22Rv1 (cell line): ENCODE results near the gene PLXNA2.

Experiments
- H3K27ac ChIP-seq: fragments of 450-650 bp; 2 replicates; pipeline ENCODE4 v1.5.1; 2017
- ZFX ChIP-seq: fragments of 450-650 bp; IDR thresholded peaks from 2 replicates; pipeline ENCODE4 v1.6.1; 2017; ENCODE audit warnings: antibody characterized with exemption, borderline replicate concordance
- TF ChIP-seq, protein P1 (sequence below): fragments of 450-650 bp; IDR thresholded peaks from 2 replicates; pipeline ENCODE4 v1.5.1; 2017; ENCODE audit warnings: mild to moderate bottlenecking

PLXNA2 gene

DNA sequence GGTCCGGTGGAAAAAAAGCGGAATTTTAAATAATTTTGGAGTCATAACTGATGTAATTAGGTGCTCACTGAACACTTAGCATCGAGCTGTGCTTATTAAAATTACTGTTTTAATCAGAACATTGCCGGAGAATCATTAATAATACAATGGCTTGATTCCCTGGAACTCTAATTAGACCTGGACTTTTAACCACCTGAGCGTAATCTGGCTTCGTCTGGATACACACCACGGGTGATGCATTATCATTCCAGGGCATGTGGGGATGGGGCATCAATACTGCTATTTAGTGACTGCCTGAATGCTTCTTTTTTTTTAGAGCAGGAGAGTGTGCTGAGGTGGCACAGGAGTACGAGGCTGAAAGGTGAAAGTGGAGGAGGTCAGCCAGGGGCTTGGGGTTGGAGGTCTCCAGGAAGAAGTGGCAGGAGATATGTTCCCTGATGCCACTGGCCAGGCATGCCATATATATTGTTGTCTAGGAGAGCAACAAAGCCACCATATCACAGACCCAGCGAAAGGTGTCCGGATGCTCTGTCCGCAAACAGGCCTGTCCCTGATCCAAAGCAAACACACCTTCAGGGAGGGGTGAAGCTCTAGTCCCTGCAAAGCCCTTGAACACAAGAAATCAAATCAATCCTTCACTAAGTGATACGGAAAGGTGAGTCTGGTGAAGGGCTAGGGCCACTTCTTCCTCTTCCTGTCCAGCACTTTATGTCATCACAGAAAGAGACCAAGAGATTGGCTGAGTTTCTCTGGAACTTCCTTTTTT is 125.2 kb downstream of the PLXNA2 start:
- no peak overlapping the region for H3K27ac ChIP-seq
- TF ChIP-seq, protein P1, sequence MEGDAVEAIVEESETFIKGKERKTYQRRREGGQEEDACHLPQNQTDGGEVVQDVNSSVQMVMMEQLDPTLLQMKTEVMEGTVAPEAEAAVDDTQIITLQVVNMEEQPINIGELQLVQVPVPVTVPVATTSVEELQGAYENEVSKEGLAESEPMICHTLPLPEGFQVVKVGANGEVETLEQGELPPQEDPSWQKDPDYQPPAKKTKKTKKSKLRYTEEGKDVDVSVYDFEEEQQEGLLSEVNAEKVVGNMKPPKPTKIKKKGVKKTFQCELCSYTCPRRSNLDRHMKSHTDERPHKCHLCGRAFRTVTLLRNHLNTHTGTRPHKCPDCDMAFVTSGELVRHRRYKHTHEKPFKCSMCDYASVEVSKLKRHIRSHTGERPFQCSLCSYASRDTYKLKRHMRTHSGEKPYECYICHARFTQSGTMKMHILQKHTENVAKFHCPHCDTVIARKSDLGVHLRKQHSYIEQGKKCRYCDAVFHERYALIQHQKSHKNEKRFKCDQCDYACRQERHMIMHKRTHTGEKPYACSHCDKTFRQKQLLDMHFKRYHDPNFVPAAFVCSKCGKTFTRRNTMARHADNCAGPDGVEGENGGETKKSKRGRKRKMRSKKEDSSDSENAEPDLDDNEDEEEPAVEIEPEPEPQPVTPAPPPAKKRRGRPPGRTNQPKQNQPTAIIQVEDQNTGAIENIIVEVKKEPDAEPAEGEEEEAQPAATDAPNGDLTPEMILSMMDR = no peak
- no peak for TF ChIP-seq ZFX

DNA sequence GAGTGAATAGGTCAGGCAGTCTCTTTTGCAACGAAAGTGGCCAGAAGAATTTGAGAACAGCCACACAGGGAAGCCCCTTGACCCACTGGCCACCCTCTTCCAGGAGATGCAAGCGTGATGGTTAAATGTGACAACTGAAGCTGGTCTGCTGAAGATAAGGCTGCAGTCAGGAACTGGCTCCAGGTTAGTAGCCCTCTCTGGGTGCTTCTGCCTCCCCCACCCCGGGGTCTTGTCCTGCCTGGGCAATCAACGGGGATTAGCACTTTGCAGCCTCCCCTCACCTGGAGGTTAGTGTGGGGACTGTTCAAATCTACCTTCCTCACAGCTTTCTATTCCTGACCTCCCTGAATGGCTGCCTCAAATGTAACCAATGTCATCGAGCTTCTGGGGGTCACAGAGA is 125.9 kb downstream of the PLXNA2 start:
- H3K27ac ChIP-seq = no peak overlapping the region
- TF ChIP-seq, protein P1 = no peak
- TF ChIP-seq ZFX = no peak

DNA sequence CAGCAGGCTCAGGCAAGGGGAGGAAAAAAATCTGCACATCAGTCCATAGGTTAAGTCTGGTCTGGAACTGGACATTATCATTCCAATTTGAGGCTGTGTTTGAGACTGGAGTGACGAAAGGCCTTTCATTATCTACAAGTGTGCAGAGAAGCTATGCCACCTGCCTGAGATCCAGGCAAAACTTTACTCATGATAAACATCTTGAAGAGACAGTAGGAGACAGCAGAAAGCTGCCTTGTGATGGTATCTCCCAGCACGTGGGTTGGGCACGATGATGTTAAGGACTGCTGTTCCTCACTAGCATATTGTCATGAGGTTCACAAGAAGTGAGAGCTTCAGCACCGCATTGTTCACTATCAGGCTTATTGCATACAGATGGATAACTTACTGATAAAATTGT is 126.4 kb downstream of the PLXNA2 start:
- H3K27ac ChIP-seq = no peak overlapping the region
- TF ChIP-seq, protein P1 = no peak
- no peak for TF ChIP-seq ZFX

DNA sequence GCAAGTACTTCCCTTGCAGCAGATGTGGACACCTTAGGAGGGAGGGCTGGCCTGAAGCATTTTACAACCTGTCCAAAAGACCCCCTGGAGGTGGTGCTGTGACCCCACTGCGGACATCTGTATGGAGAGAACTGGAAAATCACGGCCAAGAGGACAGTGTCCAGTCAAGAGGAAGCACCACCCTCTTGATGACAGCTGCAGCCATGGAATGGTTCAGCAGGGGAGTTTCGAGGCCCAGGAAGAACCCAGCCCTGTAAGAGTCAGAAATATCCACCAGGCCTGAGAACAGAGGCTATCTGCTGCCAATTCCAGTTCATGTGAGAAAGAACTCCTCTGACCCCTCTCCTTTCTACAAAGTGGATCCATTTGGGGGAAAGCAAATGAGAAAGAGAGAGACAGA is 126.8 kb downstream of the PLXNA2 start:
- H3K27ac ChIP-seq = no peak overlapping the region
- no peak for TF ChIP-seq ZFX
- TF ChIP-seq, protein P1 = no peak

DNA sequence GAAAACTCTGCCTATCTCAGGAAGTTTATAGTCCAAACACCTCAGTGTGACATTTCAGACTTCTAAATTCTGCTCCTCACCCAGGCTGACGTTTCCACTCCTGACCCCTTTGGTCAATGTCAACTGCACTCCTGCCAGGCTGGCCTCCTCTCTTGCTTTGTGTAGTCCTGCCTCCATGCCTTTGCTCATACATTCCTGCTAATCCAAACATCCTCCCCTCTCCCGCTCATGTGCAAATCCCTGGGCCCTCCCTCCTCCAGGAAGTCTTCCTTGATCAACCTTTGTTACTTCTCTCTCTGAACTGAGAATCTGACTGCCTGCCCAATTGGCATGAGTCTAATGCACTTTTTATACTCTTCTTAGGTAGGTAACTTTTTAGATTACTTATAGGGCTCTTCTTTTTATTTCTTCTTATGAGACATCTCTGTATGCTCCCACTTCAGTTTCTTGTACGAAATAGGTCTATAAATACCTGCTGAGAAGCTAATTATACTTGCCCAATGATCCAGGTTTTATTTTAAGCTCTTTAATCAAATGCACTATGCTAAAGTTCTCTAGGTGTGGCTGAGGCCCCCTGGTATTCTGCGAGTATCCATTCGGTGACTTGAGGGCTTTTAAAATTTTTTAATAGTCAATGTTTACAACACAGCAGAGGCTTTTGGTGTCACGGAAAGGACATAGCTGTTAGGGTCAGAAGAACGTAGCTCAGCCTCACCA is 128.1 kb downstream of the PLXNA2 start:
- H3K27ac ChIP-seq = no peak overlapping the region
- TF ChIP-seq ZFX = no peak
- TF ChIP-seq, protein P1 = no peak

DNA sequence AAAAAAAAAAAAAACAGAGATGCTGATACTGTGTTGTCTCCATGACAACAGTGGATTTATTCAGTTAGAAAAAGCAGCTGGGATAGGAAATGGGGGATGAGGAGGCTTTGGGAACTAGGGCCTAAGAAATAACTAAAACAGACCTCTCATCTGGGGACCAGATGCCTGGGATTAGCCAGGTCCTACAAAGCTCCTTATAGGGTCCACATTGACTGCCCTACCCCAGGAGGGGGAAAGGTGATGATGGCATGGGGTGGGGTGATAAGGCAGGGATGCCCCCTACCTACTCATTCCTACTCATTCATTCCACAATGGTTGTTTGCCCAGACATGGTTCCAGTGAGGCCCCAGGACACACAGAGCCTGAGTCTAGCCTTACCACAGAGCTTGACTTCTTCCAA is 131.2 kb downstream of the PLXNA2 start:
- TF ChIP-seq, protein P1 = no peak
- TF ChIP-seq ZFX = no peak
- H3K27ac ChIP-seq = no peak overlapping the region

DNA sequence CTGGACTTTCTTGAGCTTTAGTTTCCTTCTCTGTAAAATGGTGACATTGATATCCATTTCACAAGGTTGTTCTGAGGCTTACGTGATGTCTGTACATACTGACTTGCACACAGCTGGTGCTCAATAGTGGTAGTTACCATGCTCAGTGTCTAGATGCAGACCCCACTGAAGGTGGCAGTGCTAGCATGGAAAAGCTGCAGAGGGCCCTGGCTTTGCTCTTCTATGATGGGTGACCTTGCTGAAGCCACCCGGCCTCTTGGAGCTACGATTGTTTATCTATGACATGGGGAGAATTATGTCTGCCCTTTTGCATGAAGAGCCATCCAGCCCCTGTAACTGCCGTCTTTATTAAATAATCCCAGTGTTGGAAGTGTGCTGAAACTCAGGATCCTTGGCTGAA is 131.8 kb downstream of the PLXNA2 start:
- no peak overlapping the region for H3K27ac ChIP-seq
- TF ChIP-seq ZFX = no peak
- TF ChIP-seq, protein P1 = no peak
